Measurements from ENCODE around the gene ZBTB33.

ZBTB33 gene

GRCh38 chrX:120250522-120251271, at the start of gene ZBTB33:
Gene ZBTB33 (plus strand): TSS chrX:120250812. CDS start chrX:120253416, 2,604 bp downstream.
- H3K27me3 ChIP-seq, result no peaks in the 10 kb centered on the region
- H3K4me3 ChIP-seq, result peak within 1 kb of the TSS; percentile 76
- peaks cover 9% of the 10 kb centered on the region; the same call in 1 of the 2 replicates for H3K4me1 ChIP-seq
- peak within 1 kb of the TSS; percentile 94 for H3K27ac ChIP-seq
- peak within 1 kb of the TSS; percentile 69 for H3K4me2 ChIP-seq
- peaks cover 16% of the 10 kb centered on the region; the same call in 1 of the 2 replicates for H4K20me1 ChIP-seq
- no peak for TF ChIP-seq Cebpa-rat (IDR thresholded peaks at IDR 0.05)
- peaks cover 25% of the 10 kb centered on the region for H3K36me3 ChIP-seq
- H3K9ac ChIP-seq, result peak within 1 kb of the TSS; percentile 92
- no peaks in the 10 kb centered on the region for H3K9me3 ChIP-seq

- Histone ChIP-seq H3K27me3 (no peaks in the 10 kb centered on the region), H3K4me3 (no peak overlapping the region), H4K20me1 (no peaks in the 10 kb centered on the region), H3K9me3 (no peaks in the 10 kb centered on the region), H3K27ac (no peak overlapping the region), H3K4me1 (no peaks in the 10 kb centered on the region; the same call in 1 of the 2 replicates), H3K9ac (no peak overlapping the region), H3K36me3 (no peaks in the 10 kb centered on the region), H3K4me2 (no peak overlapping the region)
- TF ChIP-seq Cebpa-rat (IDR thresholded peaks at IDR 0.05), result no peak
These were observed 49.8 kb upstream of the ZBTB33 start for GRCh38 chrX:120200851-120201250.

- no peak overlapping the region for H3K4me2 ChIP-seq
- TF ChIP-seq Cebpa-rat (IDR thresholded peaks at IDR 0.05), result no peak
- no peaks in the 10 kb centered on the region; the same call in 1 of the 2 replicates for H3K4me1 ChIP-seq
These were observed 44.5 kb upstream of the ZBTB33 start for GRCh38 chrX:120205816-120206753.

GRCh38 chrX:120207009-120207605, 43.5 kb upstream of the ZBTB33 start:
- H3K4me3 ChIP-seq, result no peak overlapping the region
- TF ChIP-seq Cebpa-rat (IDR thresholded peaks at IDR 0.05), result no peak
- no peak overlapping the region for H3K27ac ChIP-seq
- H3K4me1 ChIP-seq, result no peaks in the 10 kb centered on the region; the same call in 1 of the 2 replicates
- H4K20me1 ChIP-seq, result no peaks in the 10 kb centered on the region
- H3K36me3 ChIP-seq, result no peaks in the 10 kb centered on the region
- no peak overlapping the region for H3K9ac ChIP-seq
- no peaks in the 10 kb centered on the region for H3K27me3 ChIP-seq
- H3K4me2 ChIP-seq, result no peak overlapping the region
- H3K9me3 ChIP-seq, result no peaks in the 10 kb centered on the region

More at GRCh38 chrX:120205816-120206753, 44.5 kb upstream of the ZBTB33 start:
- no peaks in the 10 kb centered on the region for H3K9me3 ChIP-seq
- H4K20me1 ChIP-seq, result no peaks in the 10 kb centered on the region
- H3K9ac ChIP-seq, result no peak overlapping the region
- no peak overlapping the region for H3K27ac ChIP-seq
- no peak overlapping the region for H3K4me3 ChIP-seq
- H3K36me3 ChIP-seq, result no peaks in the 10 kb centered on the region
- H3K27me3 ChIP-seq, result no peaks in the 10 kb centered on the region

GRCh38 chrX:120213438-120214265, 37.0 kb upstream of the ZBTB33 start:
- Histone ChIP-seq H3K4me2 (no peak overlapping the region), H4K20me1 (no peaks in the 10 kb centered on the region), H3K9me3 (no peaks in the 10 kb centered on the region), H3K27ac (no peak overlapping the region), H3K4me3 (no peak overlapping the region), H3K36me3 (no peaks in the 10 kb centered on the region), H3K9ac (no peak overlapping the region), H3K27me3 (no peaks in the 10 kb centered on the region), H3K4me1 (no peaks in the 10 kb centered on the region)
- TF ChIP-seq Cebpa-rat (IDR thresholded peaks at IDR 0.05), result no peak

GRCh38 chrX:120223374-120223773, 27.2 kb upstream of the ZBTB33 start:
- TF ChIP-seq Cebpa-rat (IDR thresholded peaks at IDR 0.05), result no peak
- H3K9me3 ChIP-seq, result peaks cover 4% of the 10 kb centered on the region; the same call in 1 of the 2 replicates
- H3K4me2 ChIP-seq, result no peak overlapping the region
- no peaks in the 10 kb centered on the region for H3K27me3 ChIP-seq
- H3K4me3 ChIP-seq, result no peak overlapping the region
- H3K27ac ChIP-seq, result no peak overlapping the region
- H3K36me3 ChIP-seq, result peaks cover 10% of the 10 kb centered on the region; the same call in 1 of the 2 replicates
- no peaks in the 10 kb centered on the region for H3K4me1 ChIP-seq
- no peaks in the 10 kb centered on the region for H4K20me1 ChIP-seq
- no peak overlapping the region for H3K9ac ChIP-seq

GRCh38 chrX:120224388-120224787, 26.2 kb upstream of the ZBTB33 start:
- Histone ChIP-seq H3K27me3 (no peaks in the 10 kb centered on the region), H3K4me1 (no peaks in the 10 kb centered on the region), H3K27ac (no peak overlapping the region), H3K9me3 (peaks cover 4% of the 10 kb centered on the region; the same call in 1 of the 2 replicates), H4K20me1 (no peaks in the 10 kb centered on the region), H3K4me2 (no peak overlapping the region), H3K9ac (no peak overlapping the region), H3K36me3 (peaks cover 10% of the 10 kb centered on the region; the same call in 1 of the 2 replicates), H3K4me3 (no peak overlapping the region)
- no peak for TF ChIP-seq Cebpa-rat (IDR thresholded peaks at IDR 0.05)

GRCh38 chrX:120228187-120228908, 22.3 kb upstream of the ZBTB33 start:
- Histone ChIP-seq H3K4me2 (no peak overlapping the region), H3K9ac (no peak overlapping the region), H3K36me3 (peaks cover 7% of the 10 kb centered on the region; the same call in 1 of the 2 replicates), H3K9me3 (peaks cover 18% of the 10 kb centered on the region), H3K4me1 (no peaks in the 10 kb centered on the region), H3K4me3 (no peak overlapping the region), H3K27me3 (no peaks in the 10 kb centered on the region), H3K27ac (no peak overlapping the region), H4K20me1 (no peaks in the 10 kb centered on the region)
- TF ChIP-seq Cebpa-rat (IDR thresholded peaks at IDR 0.05), result no peak

Measured in BLaER1 (cell line).